HAP-1 (cell line): Measurements from ENCODE around the gene CHD3.
A peak's percentile ranks its signal among the peaks of the same experiment; 100 is the strongest.

Experiments used
- DNase-seq, 2 experiments: peaks; one replicate each; pipeline ENCODE4 v3.0.0-alpha.2; 2016 to 2020; ENCODE audit warnings: low spot score in 2 of 2
- H3K27me3 ChIP-seq: fragments of 250-450 bp; sonication (Bioruptor Pico); 2 replicates; pipeline ENCODE4 v1.5.1; 2020; ENCODE audit warnings: low read depth, mild to moderate bottlenecking, moderate library complexity
- H3K36me3 ChIP-seq: fragments of 250-450 bp; sonication (Bioruptor Pico); replicated peaks from 2 replicates; pipeline ENCODE4 v1.5.1; 2020; ENCODE audit warnings: mild to moderate bottlenecking
- H3K4me1 ChIP-seq: fragments of 250-450 bp; sonication (Bioruptor Pico); 2 replicates; pipeline ENCODE4 v1.5.1; 2020; ENCODE audit warnings: mild to moderate bottlenecking
- H3K4me3 ChIP-seq: fragments of 250-450 bp; sonication (Bioruptor Pico); 2 replicates; pipeline ENCODE4 v1.5.1; 2020; ENCODE audit warnings: mild to moderate bottlenecking, moderate library complexity
- H3K9me3 ChIP-seq: fragments of 250-450 bp; sonication (Bioruptor Pico); 2 replicates; pipeline ENCODE4 v1.5.1; 2020; ENCODE audit warnings: mild to moderate bottlenecking, moderate library complexity
- in situ Hi-C: fragments of 300-500 bp; cut with MboI; formaldehyde crosslinking; loops from 3 replicates; pipeline ENCODE4 v1.14.3; 2020; ENCODE audit warnings: low sequenced_read_pairs, inconsistent platforms, mixed read lengths

Gene CHD3

DNA sequence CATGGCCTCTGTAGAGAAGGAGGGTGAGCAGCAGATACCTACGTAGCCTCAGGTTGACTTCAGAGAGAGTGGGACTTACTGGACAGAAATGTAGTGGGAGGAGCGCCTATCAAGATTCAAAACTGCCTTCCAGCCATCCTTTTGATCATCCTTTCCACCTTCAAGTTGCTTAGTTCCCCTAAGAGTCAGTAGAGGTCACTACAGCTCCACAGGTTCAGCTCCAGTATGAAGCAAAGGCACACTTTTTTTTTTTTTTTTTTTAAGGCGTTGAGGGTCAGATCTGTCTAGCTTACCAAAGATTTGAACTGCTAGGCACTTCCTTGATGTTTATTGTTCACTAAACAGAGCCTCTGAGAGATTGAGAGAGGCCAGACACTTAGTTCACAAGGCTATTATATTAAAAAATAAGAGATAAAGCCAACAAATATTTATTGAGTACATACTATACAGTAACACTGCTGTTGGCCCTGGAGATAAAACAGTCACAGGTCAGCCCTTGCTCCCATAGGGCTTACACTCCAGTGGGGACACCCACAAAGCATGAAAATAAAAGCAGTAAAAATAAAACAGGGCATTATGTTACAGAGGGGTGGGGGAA is 24.4 kb downstream of the CHD3 start:
- no peak overlapping the region for H3K4me3 ChIP-seq
- peaks cover 17% of the 10 kb centered on the region for H3K4me1 ChIP-seq
- H3K36me3 ChIP-seq, result peaks cover 36% of the 10 kb centered on the region
- H3K27me3 ChIP-seq, result no peaks in the 10 kb centered on the region
- in situ Hi-C loops, result loop anchor here (10.0 kb wide), 1 partner anchor 72 kb away; no protein-coding TSS in a partner anchor
- H3K9me3 ChIP-seq, result peaks cover 2% of the 10 kb centered on the region; the same call in 1 of the 2 replicates
- DNase-seq, result peak; percentile 64 to 80

- Histone ChIP-seq H3K4me3 (peak overlapping the region; percentile 40), H3K36me3 (peaks cover 17% of the 10 kb centered on the region), H3K4me1 (peaks cover 17% of the 10 kb centered on the region), H3K9me3 (peaks cover 2% of the 10 kb centered on the region; the same call in 1 of the 2 replicates), H3K27me3 (no peaks in the 10 kb centered on the region)
- no peak for DNase-seq
- in situ Hi-C loops, result loop anchor here (5.0 to 10.0 kb wide), 2 partner anchors 70 to 142 kb away; no protein-coding TSS in a partner anchor
These were observed 26.6 kb downstream of the CHD3 start for GRCh38 chr17:7915179-7915610.

GRCh38 chr17:7915611-7916384 is 27.2 kb downstream of the CHD3 start, which contains the start of gene RNF227:
Gene RNF227 (minus strand): TSS chr17:7916289. CDS start chr17:7916195, 94 bp downstream.
- H3K9me3 ChIP-seq, result peaks cover 2% of the 10 kb centered on the region; the same call in 1 of the 2 replicates
- peaks cover 12% of the 10 kb centered on the region for H3K36me3 ChIP-seq
- peaks cover 17% of the 10 kb centered on the region for H3K4me1 ChIP-seq
- H3K4me3 ChIP-seq, result peak within 1 kb of the TSS; percentile 40
- in situ Hi-C loops, result loop anchor here (5.0 to 10.0 kb wide), 2 partner anchors 69 to 142 kb away; no protein-coding TSS in a partner anchor
- H3K27me3 ChIP-seq, result no peaks in the 10 kb centered on the region
- peak; percentile 92 to 97 for DNase-seq

DNA sequence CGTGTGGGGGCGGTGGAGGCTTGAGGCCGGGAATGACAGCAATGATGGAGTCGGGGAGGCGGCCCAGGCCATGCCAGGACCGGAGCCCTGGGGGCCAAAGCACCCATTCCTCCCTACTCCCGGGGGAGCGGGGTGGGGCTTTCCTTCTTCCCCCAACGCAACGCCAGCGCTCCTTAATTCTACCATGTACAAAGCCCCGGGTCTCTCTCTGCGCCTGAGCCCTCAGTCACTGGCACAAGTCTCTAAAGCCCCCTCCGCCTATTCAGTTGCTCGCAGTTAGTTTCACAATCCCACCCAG is 27.7 kb downstream of the CHD3 start:
- H3K36me3 ChIP-seq, result peaks cover 7% of the 10 kb centered on the region
- peaks cover 2% of the 10 kb centered on the region; the same call in 1 of the 2 replicates for H3K9me3 ChIP-seq
- H3K27me3 ChIP-seq, result no peaks in the 10 kb centered on the region
- no peak for DNase-seq
- in situ Hi-C loops, result loop anchor here (5.0 to 10.0 kb wide), 2 partner anchors 68 to 141 kb away; no protein-coding TSS in a partner anchor
- H3K4me3 ChIP-seq, result peak overlapping the region; percentile 40
- peaks cover 17% of the 10 kb centered on the region for H3K4me1 ChIP-seq

DNA sequence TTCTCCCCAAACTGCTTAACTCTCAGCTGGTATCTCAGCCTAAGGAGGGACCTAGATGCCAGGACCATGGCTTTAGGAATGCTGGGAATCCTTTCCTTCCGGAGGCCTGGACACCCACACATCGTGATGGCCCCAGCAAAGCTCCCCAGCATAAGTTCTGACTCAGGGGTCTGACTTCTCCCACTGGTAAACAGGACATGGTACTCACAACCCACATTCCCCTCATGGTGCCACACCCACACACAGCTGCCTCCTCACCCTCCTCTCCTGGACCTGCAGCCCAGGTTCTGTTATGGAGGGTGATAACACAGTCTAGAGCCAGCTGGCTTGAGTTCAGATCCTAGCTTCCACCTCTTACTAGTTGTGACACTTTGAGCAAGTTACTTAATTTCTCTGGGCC is 28.2 kb downstream of the CHD3 start:
- peaks cover 2% of the 10 kb centered on the region; the same call in 1 of the 2 replicates for H3K9me3 ChIP-seq
- DNase-seq, result no peak
- in situ Hi-C loops, result loop anchor here (5.0 to 10.0 kb wide), 2 partner anchors 68 to 140 kb away; no protein-coding TSS in a partner anchor
- H3K4me1 ChIP-seq, result peaks cover 17% of the 10 kb centered on the region
- H3K27me3 ChIP-seq, result no peaks in the 10 kb centered on the region
- H3K36me3 ChIP-seq, result 0 out of 2 replicates have a peak, but pooled peaks cover 2% of the 10 kb centered on the region
- no peak overlapping the region for H3K4me3 ChIP-seq

GRCh38 chr17:7922269-7922844 is 33.8 kb downstream of the CHD3 start:
- Histone ChIP-seq H3K36me3 (0 out of 2 replicates have a peak, but pooled peaks cover 1% of the 10 kb centered on the region), H3K27me3 (no peaks in the 10 kb centered on the region), H3K4me3 (no peak overlapping the region), H3K4me1 (no peaks in the 10 kb centered on the region), H3K9me3 (no peaks in the 10 kb centered on the region)
- DNase-seq, result no peak
- in situ Hi-C loops, result no loop called here

- Histone ChIP-seq H3K4me1 (no peaks in the 10 kb centered on the region), H3K27me3 (no peaks in the 10 kb centered on the region), H3K4me3 (no peak overlapping the region), H3K36me3 (0 out of 2 replicates have a peak, but pooled peaks cover 3% of the 10 kb centered on the region), H3K9me3 (no peaks in the 10 kb centered on the region)
- in situ Hi-C loops, result no loop called here
- DNase-seq, result no peak
These were observed 34.4 kb downstream of the CHD3 start for GRCh38 chr17:7922845-7923628.

- no peaks in the 10 kb centered on the region for H3K9me3 ChIP-seq
- peaks cover 10% of the 10 kb centered on the region; the same call in 1 of the 2 replicates for H3K36me3 ChIP-seq
- no peak overlapping the region for H3K4me3 ChIP-seq
- DNase-seq, result no peak
- peaks cover 4% of the 10 kb centered on the region for H3K4me1 ChIP-seq
- no peaks in the 10 kb centered on the region for H3K27me3 ChIP-seq
- in situ Hi-C loops, result no loop called here
These were observed 39.0 kb downstream of the CHD3 start for GRCh38 chr17:7927596-7927995.

- no peaks in the 10 kb centered on the region for H3K9me3 ChIP-seq
- in situ Hi-C loops, result loop anchor here (5.0 kb wide), 1 partner anchor 58 kb away; no protein-coding TSS in a partner anchor
- no peak within 1 kb of the TSS for H3K4me3 ChIP-seq
- DNase-seq, result peak in 1 of 2 experiments; percentile 27
- H3K4me1 ChIP-seq, result peaks cover 13% of the 10 kb centered on the region
- H3K36me3 ChIP-seq, result peaks cover 10% of the 10 kb centered on the region
- H3K27me3 ChIP-seq, result no peaks in the 10 kb centered on the region
These were observed 40.8 kb downstream of the CHD3 start, which contains the start of gene KCNAB3 for GRCh38 chr17:7929158-7930023. Gene KCNAB3 (minus strand): TSS chr17:7929856. CDS start chr17:7929435, 421 bp downstream.

GRCh38 chr17:7930841-7931631 is 42.4 kb downstream of the CHD3 start:
- H3K9me3 ChIP-seq, result no peaks in the 10 kb centered on the region
- peak overlapping the region; percentile 78 for H3K4me3 ChIP-seq
- H3K27me3 ChIP-seq, result no peaks in the 10 kb centered on the region
- no peak for DNase-seq
- in situ Hi-C loops, result loop anchor here (5.0 kb wide), 1 partner anchor 56 kb away; no protein-coding TSS in a partner anchor
- H3K36me3 ChIP-seq, result peaks cover 21% of the 10 kb centered on the region
- H3K4me1 ChIP-seq, result peaks cover 13% of the 10 kb centered on the region

GRCh38 chr17:7931709-7932482 is 43.3 kb downstream of the CHD3 start, which contains the start of the genes CNTROB and TRAPPC1:
Gene CNTROB (plus strand): TSS chr17:7932206. CDS start chr17:7933080, 874 bp downstream.
Gene TRAPPC1 (minus strand): TSS chr17:7931946. CDS start chr17:7931829, 117 bp downstream.
- Histone ChIP-seq H3K9me3 (no peaks in the 10 kb centered on the region), H3K4me1 (peaks cover 13% of the 10 kb centered on the region), H3K4me3 (peak within 1 kb of the TSS; percentile 78), H3K36me3 (peaks cover 30% of the 10 kb centered on the region), H3K27me3 (no peaks in the 10 kb centered on the region)
- peak; percentile 99 to 100 for DNase-seq
- in situ Hi-C loops, result loop anchor here (5.0 kb wide), 1 partner anchor 55 kb away; no protein-coding TSS in a partner anchor
